IMR-90 (cell line): ENCODE results near the gene KLK10.

Source experiments
- POLR2A ChIP-seq: IDR thresholded peaks from 2 replicates; pipeline ENCODE4 v1.6.1; 2012; ENCODE audit warnings: mild to moderate bottlenecking, low read depth, low read length
- RCOR1 ChIP-seq: IDR thresholded peaks from 2 replicates; pipeline ENCODE4 v1.6.1; 2012; ENCODE audit warnings: mild to moderate bottlenecking, low read length, improper control_type of control experiment; ENCODE audit not compliant: insufficient replicate concordance
- TF ChIP-seq, protein P1 (sequence below): conservative IDR thresholded peaks from 2 replicates; pipeline ENCODE4 v1.5.1; 2012; ENCODE audit warnings: mild to moderate bottlenecking, low read depth, low read length, improper control_type of control experiment

DNA sequence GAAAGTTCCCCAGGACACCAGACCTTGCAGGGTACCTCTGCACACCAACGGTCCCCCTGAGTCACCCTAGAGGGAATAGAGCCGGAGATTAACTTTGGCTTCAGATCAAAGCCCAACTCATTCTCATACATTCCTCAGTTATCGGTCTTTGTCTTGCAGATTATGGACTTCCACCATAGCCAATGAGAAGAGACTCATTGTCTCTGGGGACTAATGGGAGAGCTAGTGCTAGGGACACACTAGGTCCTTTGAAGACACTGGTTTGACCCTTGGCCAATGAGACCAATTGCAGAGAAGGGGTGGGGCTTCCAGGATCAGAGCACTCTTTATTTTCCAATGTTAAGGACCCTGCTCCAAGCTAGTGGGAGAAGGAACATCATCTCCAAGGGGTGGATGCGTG is 41.9 kb downstream of the KLK10 start:
- no peak for TF ChIP-seq RCOR1
- TF ChIP-seq POLR2A: no peak
- TF ChIP-seq, protein P1, sequence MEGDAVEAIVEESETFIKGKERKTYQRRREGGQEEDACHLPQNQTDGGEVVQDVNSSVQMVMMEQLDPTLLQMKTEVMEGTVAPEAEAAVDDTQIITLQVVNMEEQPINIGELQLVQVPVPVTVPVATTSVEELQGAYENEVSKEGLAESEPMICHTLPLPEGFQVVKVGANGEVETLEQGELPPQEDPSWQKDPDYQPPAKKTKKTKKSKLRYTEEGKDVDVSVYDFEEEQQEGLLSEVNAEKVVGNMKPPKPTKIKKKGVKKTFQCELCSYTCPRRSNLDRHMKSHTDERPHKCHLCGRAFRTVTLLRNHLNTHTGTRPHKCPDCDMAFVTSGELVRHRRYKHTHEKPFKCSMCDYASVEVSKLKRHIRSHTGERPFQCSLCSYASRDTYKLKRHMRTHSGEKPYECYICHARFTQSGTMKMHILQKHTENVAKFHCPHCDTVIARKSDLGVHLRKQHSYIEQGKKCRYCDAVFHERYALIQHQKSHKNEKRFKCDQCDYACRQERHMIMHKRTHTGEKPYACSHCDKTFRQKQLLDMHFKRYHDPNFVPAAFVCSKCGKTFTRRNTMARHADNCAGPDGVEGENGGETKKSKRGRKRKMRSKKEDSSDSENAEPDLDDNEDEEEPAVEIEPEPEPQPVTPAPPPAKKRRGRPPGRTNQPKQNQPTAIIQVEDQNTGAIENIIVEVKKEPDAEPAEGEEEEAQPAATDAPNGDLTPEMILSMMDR: no peak
